SK-N-SH treated with all-trans-retinoic acid at 6 μM for 48 hours (cell line): ENCODE measurements around the gene RAC2.

Experiments
- ATAC-seq: fragments of 200-7000 bp; cut with Tn5 transposase; 3 replicates; pipeline ENCODE4 v1.9.1; 2020; ENCODE audit warnings: mild to moderate bottlenecking, moderate library complexity
- ARNTL ChIP-seq: fragments of 450-650 bp; formaldehyde crosslinking; IDR thresholded peaks from 2 replicates; pipeline ENCODE4 v1.5.0; 2020; ENCODE audit warnings: low read depth, mild to moderate bottlenecking, moderate library complexity, borderline replicate concordance
- BACH2 ChIP-seq: fragments of 250-450 bp; sonication (Bioruptor Pico); IDR thresholded peaks from 2 replicates; pipeline ENCODE4 v1.9.0; 2021; ENCODE audit warnings: mild to moderate bottlenecking, borderline replicate concordance
- CSDC2 ChIP-seq: fragments of 250-450 bp; sonication (Bioruptor Pico); IDR thresholded peaks from 2 replicates; pipeline ENCODE4 v1.5.0; 2020; ENCODE audit warnings: mild to moderate bottlenecking, moderate library complexity
- ESRRG ChIP-seq: fragments of 250-450 bp; sonication (Bioruptor Pico); IDR thresholded peaks from 2 replicates; pipeline ENCODE4 v1.6.1; 2021; ENCODE audit warnings: mild to moderate bottlenecking
- GLIS3 ChIP-seq: fragments of 250-450 bp; sonication (Bioruptor Pico); IDR thresholded peaks from 2 replicates; pipeline ENCODE4 v1.5.0; 2020; ENCODE audit warnings: mild to moderate bottlenecking, moderate library complexity
- ISL1 ChIP-seq: fragments of 250-450 bp; sonication (Bioruptor Pico); IDR thresholded peaks from 2 replicates; pipeline ENCODE4 v2.1.2; 2022; ENCODE audit warnings: mild to moderate bottlenecking, moderate library complexity
- OSR1 ChIP-seq: fragments of 250-450 bp; sonication (Bioruptor Pico); IDR thresholded peaks from 2 replicates; pipeline ENCODE4 v1.8.0; 2022; ENCODE audit warnings: moderate library complexity, mild to moderate bottlenecking, inconsistent platforms
- PPARA ChIP-seq: fragments of 250-450 bp; sonication (Bioruptor Pico); IDR thresholded peaks from 2 replicates; pipeline ENCODE4 v1.5.0; 2020; ENCODE audit warnings: mild to moderate bottlenecking, borderline replicate concordance
- RARB ChIP-seq: fragments of 250-450 bp; sonication (Bioruptor Pico); IDR thresholded peaks from 2 replicates; pipeline ENCODE4 v1.8.0; 2021; ENCODE audit warnings: mild to moderate bottlenecking, moderate library complexity
- SNAI2 ChIP-seq: fragments of 250-450 bp; sonication (Bioruptor Pico); IDR thresholded peaks from 2 replicates; pipeline ENCODE4 v1.5.0; 2020; ENCODE audit warnings: mild to moderate bottlenecking, moderate library complexity
- TCF4 ChIP-seq: fragments of 250-450 bp; sonication (Bioruptor Pico); IDR thresholded peaks from 2 replicates; pipeline ENCODE4 v1.8.0; 2021; ENCODE audit warnings: mild to moderate bottlenecking, moderate library complexity, borderline replicate concordance
- TOX ChIP-seq: fragments of 250-450 bp; sonication (Bioruptor Pico); IDR thresholded peaks from 2 replicates; pipeline ENCODE4 v1.8.0; 2021; ENCODE audit warnings: mild to moderate bottlenecking, moderate library complexity, borderline replicate concordance
- ZC3H10 ChIP-seq: fragments of 250-450 bp; sonication (Bioruptor Pico); IDR thresholded peaks from 2 replicates; pipeline ENCODE4 v1.5.1; 2021; ENCODE audit warnings: mild to moderate bottlenecking, moderate library complexity
- ZFP3 ChIP-seq: fragments of 250-450 bp; sonication (Bioruptor Pico); IDR thresholded peaks from 2 replicates; pipeline ENCODE4 v1.5.0; 2020; ENCODE audit warnings: mild to moderate bottlenecking, moderate library complexity
- ZFP30 ChIP-seq: fragments of 450-650 bp; formaldehyde crosslinking; IDR thresholded peaks from 2 replicates; pipeline ENCODE4 v1.5.0; 2022; ENCODE audit warnings: mild to moderate bottlenecking, moderate library complexity
- ZNF70 ChIP-seq: fragments of 450-650 bp; formaldehyde crosslinking; IDR thresholded peaks from 2 replicates; pipeline ENCODE4 v1.5.0; 2020; ENCODE audit warnings: mild to moderate bottlenecking, moderate library complexity
- ZNF8 ChIP-seq: fragments of 450-650 bp; formaldehyde crosslinking; IDR thresholded peaks from 2 replicates; pipeline ENCODE4 v1.5.0; 2020; ENCODE audit warnings: mild to moderate bottlenecking, moderate library complexity
- TF ChIP-seq, protein P1 (sequence below): fragments of 250-450 bp; sonication (Bioruptor Pico); IDR thresholded peaks from 2 replicates; pipeline ENCODE4 v1.8.0; 2021; ENCODE audit warnings: low read depth, mild to moderate bottlenecking, moderate library complexity, borderline replicate concordance
- TF ChIP-seq, protein P2 (sequence below): fragments of 250-450 bp; sonication (Bioruptor Pico); IDR thresholded peaks from 2 replicates; pipeline ENCODE4 v1.5.0; 2020; ENCODE audit warnings: mild to moderate bottlenecking, moderate library complexity
- TF ChIP-seq, protein P3 (sequence below): fragments of 250-450 bp; sonication (Bioruptor Pico); IDR thresholded peaks from 2 replicates; pipeline ENCODE4 v1.8.0; 2020; ENCODE audit warnings: mild to moderate bottlenecking, moderate library complexity, borderline replicate concordance
- TF ChIP-seq, protein P4 (sequence below): fragments of 250-450 bp; sonication (Bioruptor Pico); IDR thresholded peaks from 2 replicates; pipeline ENCODE4 v1.5.1; 2020; ENCODE audit warnings: low read depth, mild to moderate bottlenecking, moderate library complexity
- TF ChIP-seq, protein P5 (sequence below): fragments of 250-450 bp; sonication (Bioruptor Pico); IDR thresholded peaks from 2 replicates; pipeline ENCODE4 v1.5.1; 2021; ENCODE audit warnings: mild to moderate bottlenecking, moderate library complexity

Gene RAC2

DNA sequence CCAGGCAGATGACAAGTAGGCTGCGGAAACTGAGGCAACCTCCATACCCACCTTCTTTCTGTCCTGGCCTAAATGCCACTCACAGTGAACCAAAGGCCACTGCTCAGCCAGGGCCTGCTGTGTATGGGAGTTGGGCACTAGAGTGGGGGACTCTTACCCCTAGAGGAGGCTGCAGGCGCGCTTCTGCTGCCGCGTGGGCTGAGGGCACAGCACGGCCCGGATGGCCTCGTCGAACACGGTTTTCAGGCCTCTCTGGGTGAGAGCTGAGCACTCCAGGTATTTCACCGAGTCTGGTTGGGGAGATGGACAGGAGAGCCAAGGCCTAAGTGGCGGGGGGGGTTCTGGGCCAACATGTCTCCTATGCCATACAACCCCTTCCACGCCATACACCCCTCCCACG is 17.6 kb downstream of the RAC2 start:
- TF ChIP-seq TOX (CRISPR knock-in tag) (no peak), GLIS3 (CRISPR knock-in tag) (no peak), BACH2 (CRISPR knock-in tag) (no peak), TCF4 (CRISPR knock-in tag) (no peak), RARB (no peak), CSDC2 (CRISPR knock-in tag) (no peak), PPARA (CRISPR knock-in tag) (no peak), ZNF8 (CRISPR knock-in tag) (no peak), ESRRG (no peak), ZNF70 (no peak), ARNTL (CRISPR knock-in tag) (no peak), OSR1 (no peak), ISL1 (CRISPR knock-in tag) (no peak), ZFP30 (no peak), ZFP3 (CRISPR knock-in tag) (no peak)
- TF ChIP-seq, protein P1, sequence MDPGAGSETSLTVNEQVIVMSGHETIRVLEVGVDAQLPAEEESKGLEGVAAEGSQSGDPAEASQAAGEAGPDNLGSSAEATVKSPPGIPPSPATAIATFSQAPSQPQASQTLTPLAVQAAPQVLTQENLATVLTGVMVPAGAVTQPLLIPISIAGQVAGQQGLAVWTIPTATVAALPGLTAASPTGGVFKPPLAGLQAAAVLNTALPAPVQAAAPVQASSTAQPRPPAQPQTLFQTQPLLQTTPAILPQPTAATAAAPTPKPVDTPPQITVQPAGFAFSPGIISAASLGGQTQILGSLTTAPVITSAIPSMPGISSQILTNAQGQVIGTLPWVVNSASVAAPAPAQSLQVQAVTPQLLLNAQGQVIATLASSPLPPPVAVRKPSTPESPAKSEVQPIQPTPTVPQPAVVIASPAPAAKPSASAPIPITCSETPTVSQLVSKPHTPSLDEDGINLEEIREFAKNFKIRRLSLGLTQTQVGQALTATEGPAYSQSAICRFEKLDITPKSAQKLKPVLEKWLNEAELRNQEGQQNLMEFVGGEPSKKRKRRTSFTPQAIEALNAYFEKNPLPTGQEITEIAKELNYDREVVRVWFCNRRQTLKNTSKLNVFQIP (CRISPR knock-in tag): no peak
- TF ChIP-seq, protein P2, sequence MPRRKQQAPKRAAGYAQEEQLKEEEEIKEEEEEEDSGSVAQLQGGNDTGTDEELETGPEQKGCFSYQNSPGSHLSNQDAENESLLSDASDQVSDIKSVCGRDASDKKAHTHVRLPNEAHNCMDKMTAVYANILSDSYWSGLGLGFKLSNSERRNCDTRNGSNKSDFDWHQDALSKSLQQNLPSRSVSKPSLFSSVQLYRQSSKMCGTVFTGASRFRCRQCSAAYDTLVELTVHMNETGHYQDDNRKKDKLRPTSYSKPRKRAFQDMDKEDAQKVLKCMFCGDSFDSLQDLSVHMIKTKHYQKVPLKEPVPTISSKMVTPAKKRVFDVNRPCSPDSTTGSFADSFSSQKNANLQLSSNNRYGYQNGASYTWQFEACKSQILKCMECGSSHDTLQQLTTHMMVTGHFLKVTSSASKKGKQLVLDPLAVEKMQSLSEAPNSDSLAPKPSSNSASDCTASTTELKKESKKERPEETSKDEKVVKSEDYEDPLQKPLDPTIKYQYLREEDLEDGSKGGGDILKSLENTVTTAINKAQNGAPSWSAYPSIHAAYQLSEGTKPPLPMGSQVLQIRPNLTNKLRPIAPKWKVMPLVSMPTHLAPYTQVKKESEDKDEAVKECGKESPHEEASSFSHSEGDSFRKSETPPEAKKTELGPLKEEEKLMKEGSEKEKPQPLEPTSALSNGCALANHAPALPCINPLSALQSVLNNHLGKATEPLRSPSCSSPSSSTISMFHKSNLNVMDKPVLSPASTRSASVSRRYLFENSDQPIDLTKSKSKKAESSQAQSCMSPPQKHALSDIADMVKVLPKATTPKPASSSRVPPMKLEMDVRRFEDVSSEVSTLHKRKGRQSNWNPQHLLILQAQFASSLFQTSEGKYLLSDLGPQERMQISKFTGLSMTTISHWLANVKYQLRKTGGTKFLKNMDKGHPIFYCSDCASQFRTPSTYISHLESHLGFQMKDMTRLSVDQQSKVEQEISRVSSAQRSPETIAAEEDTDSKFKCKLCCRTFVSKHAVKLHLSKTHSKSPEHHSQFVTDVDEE (CRISPR knock-in tag): no peak
- ATAC-seq: no peak

DNA sequence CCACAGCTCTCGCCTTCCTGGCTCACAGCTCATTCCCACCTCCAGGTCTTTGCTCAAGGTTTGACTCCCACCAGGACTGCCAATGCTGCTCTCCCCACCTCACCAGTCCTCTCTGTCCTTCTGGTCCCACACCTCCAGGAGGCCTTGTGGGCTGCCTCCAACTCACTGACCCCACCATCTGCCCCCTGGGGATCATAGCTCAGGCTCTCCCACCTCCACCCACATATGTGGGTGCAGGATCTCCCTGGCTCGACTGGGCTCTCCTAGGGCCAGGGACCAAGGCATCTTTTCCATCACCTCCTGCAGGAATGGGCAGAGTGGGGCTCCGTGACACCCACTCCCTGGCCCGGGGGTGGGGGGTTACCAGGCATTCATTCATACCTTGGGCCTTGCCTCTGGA is 18.0 kb downstream of the RAC2 start:
- no peak for ATAC-seq
- TF ChIP-seq, protein P3, sequence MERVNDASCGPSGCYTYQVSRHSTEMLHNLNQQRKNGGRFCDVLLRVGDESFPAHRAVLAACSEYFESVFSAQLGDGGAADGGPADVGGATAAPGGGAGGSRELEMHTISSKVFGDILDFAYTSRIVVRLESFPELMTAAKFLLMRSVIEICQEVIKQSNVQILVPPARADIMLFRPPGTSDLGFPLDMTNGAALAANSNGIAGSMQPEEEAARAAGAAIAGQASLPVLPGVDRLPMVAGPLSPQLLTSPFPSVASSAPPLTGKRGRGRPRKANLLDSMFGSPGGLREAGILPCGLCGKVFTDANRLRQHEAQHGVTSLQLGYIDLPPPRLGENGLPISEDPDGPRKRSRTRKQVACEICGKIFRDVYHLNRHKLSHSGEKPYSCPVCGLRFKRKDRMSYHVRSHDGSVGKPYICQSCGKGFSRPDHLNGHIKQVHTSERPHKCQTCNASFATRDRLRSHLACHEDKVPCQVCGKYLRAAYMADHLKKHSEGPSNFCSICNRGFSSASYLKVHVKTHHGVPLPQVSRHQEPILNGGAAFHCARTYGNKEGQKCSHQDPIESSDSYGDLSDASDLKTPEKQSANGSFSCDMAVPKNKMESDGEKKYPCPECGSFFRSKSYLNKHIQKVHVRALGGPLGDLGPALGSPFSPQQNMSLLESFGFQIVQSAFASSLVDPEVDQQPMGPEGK: no peak
- TF ChIP-seq TOX (CRISPR knock-in tag) (no peak), CSDC2 (CRISPR knock-in tag) (no peak), TCF4 (CRISPR knock-in tag) (no peak), ZNF8 (CRISPR knock-in tag) (no peak), ZC3H10 (CRISPR knock-in tag) (no peak), ESRRG (no peak), RARB (no peak), PPARA (CRISPR knock-in tag) (no peak), ZNF70 (no peak), ZFP30 (no peak), ISL1 (CRISPR knock-in tag) (no peak), SNAI2 (CRISPR knock-in tag) (no peak), ARNTL (CRISPR knock-in tag) (no peak)
- TF ChIP-seq, protein P4, sequence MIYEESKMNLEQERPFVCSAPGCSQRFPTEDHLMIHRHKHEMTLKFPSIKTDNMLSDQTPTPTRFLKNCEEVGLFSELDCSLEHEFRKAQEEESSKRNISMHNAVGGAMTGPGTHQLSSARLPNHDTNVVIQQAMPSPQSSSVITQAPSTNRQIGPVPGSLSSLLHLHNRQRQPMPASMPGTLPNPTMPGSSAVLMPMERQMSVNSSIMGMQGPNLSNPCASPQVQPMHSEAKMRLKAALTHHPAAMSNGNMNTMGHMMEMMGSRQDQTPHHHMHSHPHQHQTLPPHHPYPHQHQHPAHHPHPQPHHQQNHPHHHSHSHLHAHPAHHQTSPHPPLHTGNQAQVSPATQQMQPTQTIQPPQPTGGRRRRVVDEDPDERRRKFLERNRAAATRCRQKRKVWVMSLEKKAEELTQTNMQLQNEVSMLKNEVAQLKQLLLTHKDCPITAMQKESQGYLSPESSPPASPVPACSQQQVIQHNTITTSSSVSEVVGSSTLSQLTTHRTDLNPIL (CRISPR knock-in tag): no peak
- TF ChIP-seq, protein P2 (CRISPR knock-in tag): no peak
- TF ChIP-seq, protein P5, sequence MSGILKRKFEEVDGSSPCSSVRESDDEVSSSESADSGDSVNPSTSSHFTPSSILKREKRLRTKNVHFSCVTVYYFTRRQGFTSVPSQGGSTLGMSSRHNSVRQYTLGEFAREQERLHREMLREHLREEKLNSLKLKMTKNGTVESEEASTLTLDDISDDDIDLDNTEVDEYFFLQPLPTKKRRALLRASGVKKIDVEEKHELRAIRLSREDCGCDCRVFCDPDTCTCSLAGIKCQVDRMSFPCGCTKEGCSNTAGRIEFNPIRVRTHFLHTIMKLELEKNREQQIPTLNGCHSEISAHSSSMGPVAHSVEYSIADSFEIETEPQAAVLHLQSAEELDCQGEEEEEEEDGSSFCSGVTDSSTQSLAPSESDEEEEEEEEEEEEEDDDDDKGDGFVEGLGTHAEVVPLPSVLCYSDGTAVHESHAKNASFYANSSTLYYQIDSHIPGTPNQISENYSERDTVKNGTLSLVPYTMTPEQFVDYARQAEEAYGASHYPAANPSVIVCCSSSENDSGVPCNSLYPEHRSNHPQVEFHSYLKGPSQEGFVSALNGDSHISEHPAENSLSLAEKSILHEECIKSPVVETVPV: no peak
- TF ChIP-seq, protein P1 (CRISPR knock-in tag): no peak
